HEK293T (cell line): ENCODE results near the gene CTDSPL.

Experiments used
- CTCF ChIA-PET: fragments of 350-600 bp; formaldehyde crosslinking; extraction: SDS; loops from one replicate; lab custom pipeline; 2021; ENCODE audit warnings: antibody characterized with exemption, inconsistent platforms; lab: Yijun Ruan, JAX
- POLR2A ChIA-PET: fragments of 350-600 bp; formaldehyde crosslinking; extraction: SDS; loops from one replicate; lab custom pipeline; 2020; ENCODE audit warnings: antibody characterized with exemption, inconsistent platforms; lab: Yijun Ruan, JAX
- DNase-seq: peaks from one replicate; pipeline ENCODE4 v3.0.0; 2012; ENCODE audit warnings: mixed read lengths; ENCODE audit errors: extremely low spot score
- ARNT ChIP-seq: fragments of 450-650 bp; IDR thresholded peaks from 2 replicates; pipeline ENCODE4 v1.6.1; 2017; ENCODE audit warnings: mild to moderate bottlenecking
- BHLHE40 ChIP-seq: fragments of 450-650 bp; IDR thresholded peaks from 2 replicates; pipeline ENCODE4 v1.6.1; 2016; ENCODE audit warnings: mild to moderate bottlenecking, moderate library complexity, borderline replicate concordance
- CTBP1 ChIP-seq: fragments of 450-650 bp; IDR thresholded peaks from 2 replicates; pipeline ENCODE4 v1.6.1; 2016; ENCODE audit warnings: borderline replicate concordance
- ELF4 ChIP-seq: fragments of 450-650 bp; IDR thresholded peaks from 2 replicates; pipeline ENCODE4 v1.6.1; 2017; ENCODE audit warnings: antibody characterized with exemption
- FOXA1 ChIP-seq: fragments of 450-650 bp; IDR thresholded peaks from 2 replicates; pipeline ENCODE4 v1.6.1; 2016; ENCODE audit warnings: mild to moderate bottlenecking
- FOXK2 ChIP-seq: fragments of 450-650 bp; IDR thresholded peaks from 2 replicates; pipeline ENCODE4 v1.6.1; 2016; ENCODE audit warnings: mild to moderate bottlenecking
- FOXM1 ChIP-seq: fragments of 450-650 bp; IDR thresholded peaks from 2 replicates; pipeline ENCODE4 v1.6.1; 2017; ENCODE audit warnings: mild to moderate bottlenecking, borderline replicate concordance
- HDGF ChIP-seq: fragments of 450-650 bp; IDR thresholded peaks from 2 replicates; pipeline ENCODE4 v1.6.1; 2017; ENCODE audit warnings: antibody characterized with exemption, borderline replicate concordance
- L3MBTL2 ChIP-seq: fragments of 450-650 bp; conservative IDR thresholded peaks from 2 replicates; pipeline ENCODE4 v1.6.1; 2016; ENCODE audit warnings: mild to moderate bottlenecking
- LEF1 ChIP-seq: fragments of 450-650 bp; IDR thresholded peaks from 2 replicates; pipeline ENCODE4 v1.6.1; 2017; ENCODE audit warnings: mild to moderate bottlenecking, borderline replicate concordance
- NFRKB ChIP-seq: fragments of 450-650 bp; IDR thresholded peaks from 2 replicates; pipeline ENCODE4 v1.6.1; 2016; ENCODE audit warnings: mild to moderate bottlenecking, moderate library complexity
- PKNOX1 ChIP-seq: fragments of 450-650 bp; IDR thresholded peaks from 2 replicates; pipeline ENCODE4 v1.6.1; 2016
- SP1 ChIP-seq: fragments of 450-650 bp; IDR thresholded peaks from 2 replicates; pipeline ENCODE4 v1.6.1; 2017
- SUZ12 ChIP-seq: fragments of 450-650 bp; IDR thresholded peaks from 2 replicates; pipeline ENCODE4 v1.6.1; 2016; ENCODE audit warnings: mild to moderate bottlenecking
- TARDBP ChIP-seq: fragments of 450-650 bp; IDR thresholded peaks from 2 replicates; pipeline ENCODE4 v1.6.1; 2016
- ZNF384 ChIP-seq: fragments of 450-650 bp; IDR thresholded peaks from 2 replicates; pipeline ENCODE4 v1.6.1; 2016

CTDSPL gene

GRCh38 chr3:37885814-37886213 lies 24.1 kb downstream of the CTDSPL start:
- POLR2A ChIA-PET, result no interaction called here
- no peak for DNase-seq
- CTCF ChIA-PET, result no interaction called here
- TF ChIP-seq FOXM1 (no peak), CTBP1 (no peak), FOXA1 (no peak), ZNF384 (no peak), BHLHE40 (no peak), FOXK2 (no peak), SP1 (no peak), NFRKB (no peak), ARNT (no peak), PKNOX1 (no peak), TARDBP (no peak)

GRCh38 chr3:37886395-37886794 lies 24.7 kb downstream of the CTDSPL start:
- no peak for DNase-seq
- ChIA-PET CTCF (no interaction called here), POLR2A (no interaction called here)
- no peak for TF ChIP-seq BHLHE40
- no peak for TF ChIP-seq HDGF

- POLR2A ChIA-PET, result no interaction called here
- TF ChIP-seq LEF1, result no peak
- no peak for TF ChIP-seq FOXM1
- TF ChIP-seq BHLHE40, result no peak
- TF ChIP-seq ARNT, result no peak
- TF ChIP-seq CTBP1, result no peak
- no peak for TF ChIP-seq TARDBP
- no peak for TF ChIP-seq ZNF384
- no peak for TF ChIP-seq HDGF
- no peak for TF ChIP-seq L3MBTL2
- no peak for TF ChIP-seq ELF4
- no peak for TF ChIP-seq SP1
- TF ChIP-seq FOXK2, result no peak
- TF ChIP-seq PKNOX1, result no peak
- no peak for TF ChIP-seq SUZ12
- no peak for TF ChIP-seq NFRKB
- CTCF ChIA-PET, result interaction anchor here (1.1 kb wide), 1 partner anchor 88 kb away, joined by 4 read pairs; no protein-coding TSS in a partner anchor
- DNase-seq, result no peak
Measured at GRCh38 chr3:37887062-37887461, 25.4 kb downstream of the CTDSPL start.

- TF ChIP-seq BHLHE40 (no peak), FOXM1 (no peak), ZNF384 (no peak), FOXK2 (no peak), SP1 (no peak), CTBP1 (no peak), ARNT (no peak), PKNOX1 (no peak), FOXA1 (no peak), HDGF (no peak), L3MBTL2 (no peak), SUZ12 (no peak)
- ChIA-PET POLR2A (no interaction called here), CTCF (interaction anchor here (1.1 kb wide), 1 partner anchor 87 kb away, joined by 4 read pairs; no protein-coding TSS in a partner anchor)
- no peak for DNase-seq
Measured at GRCh38 chr3:37887824-37888223, 26.1 kb downstream of the CTDSPL start.

GRCh38 chr3:37888421-37888820 lies 26.7 kb downstream of the CTDSPL start:
- no peak for DNase-seq
- CTCF ChIA-PET, result no interaction called here
- TF ChIP-seq HDGF (no peak), FOXM1 (no peak), LEF1 (no peak), NFRKB (no peak), SUZ12 (no peak), BHLHE40 (no peak), FOXA1 (no peak), SP1 (no peak), L3MBTL2 (no peak), ELF4 (no peak), FOXK2 (no peak), TARDBP (no peak)
- POLR2A ChIA-PET, result no interaction called here

- ChIA-PET CTCF (no interaction called here), POLR2A (no interaction called here)
- TF ChIP-seq SUZ12 (no peak), HDGF (no peak), L3MBTL2 (no peak), LEF1 (no peak), ARNT (no peak), FOXA1 (no peak), FOXK2 (no peak), TARDBP (no peak), SP1 (no peak), ELF4 (no peak), ZNF384 (no peak)
- no peak for DNase-seq
Measured at GRCh38 chr3:37890522-37890921, 28.8 kb downstream of the CTDSPL start.

- TF ChIP-seq ZNF384 (no peak), FOXM1 (no peak), SP1 (no peak), BHLHE40 (no peak), CTBP1 (no peak), L3MBTL2 (no peak), ARNT (no peak), SUZ12 (no peak), PKNOX1 (no peak)
- no peak for DNase-seq
- POLR2A ChIA-PET, result no interaction called here
- CTCF ChIA-PET, result no interaction called here
Measured at GRCh38 chr3:37891227-37891626, 29.5 kb downstream of the CTDSPL start.
